ENCODE data around the gene THRSP. TPM values are rescaled to one million over a fixed set of nuclear protein-coding genes. Genes with fewer than 3 reads are reported as not detected.

THRSP gene
- polyA plus RNA-seq, 1 donor (not counting 4 experiments of a cell fraction or from before 2014, with no cell fraction given) = not detected

DNA sequence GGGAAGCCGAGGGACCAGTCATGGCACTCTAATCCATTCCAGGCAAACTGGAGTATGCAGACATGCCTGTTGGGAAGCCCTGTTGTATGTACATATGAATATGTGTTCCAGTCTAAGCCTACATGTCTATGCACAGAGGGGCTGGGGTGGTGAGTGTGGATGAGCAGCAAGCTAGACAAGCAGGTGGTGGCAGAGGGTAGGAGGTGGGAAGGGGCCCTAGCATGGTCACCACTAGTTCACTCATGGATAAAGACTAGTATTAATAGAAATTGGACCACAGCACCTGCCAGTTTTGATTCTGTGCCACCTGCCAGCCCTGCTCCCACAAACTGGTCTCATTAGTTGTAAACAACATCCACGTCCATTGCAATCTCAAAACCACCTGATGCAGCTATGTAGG, 1.5 kb downstream of the THRSP start:
- Histone ChIP-seq H3K36me3 (ENCODE audit: control insufficient read depth in 2 of 2, extremely low read depth in 1 of 2, insufficient read depth in 2 of 2, low read length in 2 of 2) (peaks cover 6 to 10% of the 10 kb centered on the region in 2 experiments), H3K27ac (ENCODE audit: control insufficient read depth, insufficient read depth, low read length) (no peak overlapping the region), H3K79me2 (ENCODE audit: control insufficient read depth, insufficient read depth, low read length) (peaks cover 1% of the 10 kb centered on the region), H3K9me1 (ENCODE audit: control insufficient read depth, extremely low read depth, insufficient read depth, low read length) (no peaks in the 10 kb centered on the region), H3K4me2 (ENCODE audit: control insufficient read depth, extremely low read depth, insufficient read depth, low read depth, low read length) (no peak overlapping the region), H4K20me1 (ENCODE audit: control insufficient read depth, extremely low read depth, insufficient read depth, low read length) (no peaks in the 10 kb centered on the region), H3K4me3 (ENCODE audit: control insufficient read depth in 2 of 3, extremely low read depth in 1 of 3, insufficient read depth in 2 of 3, low read depth in 1 of 3, low read length in 3 of 3) (no peak overlapping the region), H3K4me1 (ENCODE audit: control insufficient read depth, extremely low read depth, insufficient read depth, low read length) (no peaks in the 10 kb centered on the region), H2AFZ (ENCODE audit: control insufficient read depth, low read length) (no peak overlapping the region), H3K9ac (ENCODE audit: control insufficient read depth, extremely low read depth, insufficient read depth, low read length) (no peak overlapping the region), H3K27me3 (ENCODE audit: control insufficient read depth, extremely low read depth, insufficient read depth, low read length) (no peaks in the 10 kb centered on the region), H3K9me3 (ENCODE audit: control insufficient read depth, low read depth, low read length) (no peaks in the 10 kb centered on the region)
- DNase-seq (ENCODE audit: low read depth, low spot score) (no peak), FAIRE-seq (no peak)
- no peak for TF ChIP-seq EZH2 (IDR thresholded peaks at IDR 0.05; ENCODE audit: low read length)
- dilution Hi-C loops (cut with MboI; ENCODE audit: extremely low pct_ligation_motif_present, low sequenced_read_pairs) = no loop called here

DNA sequence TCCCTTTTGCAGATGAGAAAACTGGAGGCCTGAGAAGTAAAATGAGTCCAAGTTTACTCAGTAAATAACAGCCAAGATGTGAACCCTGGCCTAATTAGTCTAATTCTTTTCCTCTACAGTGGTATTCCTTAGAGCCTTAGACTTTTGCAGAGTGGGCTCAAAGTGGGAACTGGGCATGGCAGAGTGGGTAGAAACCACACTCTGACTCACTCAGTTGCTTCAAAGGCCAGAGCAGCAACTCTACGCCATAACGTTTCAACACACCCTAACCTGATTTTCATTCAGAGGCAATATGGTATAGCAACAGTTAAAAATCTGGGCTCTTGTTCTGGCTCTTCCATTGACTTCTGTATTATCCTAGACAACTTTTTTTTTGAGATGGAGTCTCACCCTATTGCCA, 2.8 kb downstream of the THRSP start:
- peaks cover 9 to 10% of the 10 kb centered on the region in 2 experiments for H3K36me3 ChIP-seq (ENCODE audit: control insufficient read depth in 2 of 2, extremely low read depth in 1 of 2, insufficient read depth in 2 of 2, low read length in 2 of 2)
- FAIRE-seq = no peak

More for the DNA sequence above, 2.8 kb downstream of the THRSP start:
- no peaks in the 10 kb centered on the region for H3K4me1 ChIP-seq (ENCODE audit: control insufficient read depth, extremely low read depth, insufficient read depth, low read length)
- H3K9ac ChIP-seq (ENCODE audit: control insufficient read depth, extremely low read depth, insufficient read depth, low read length) = no peak overlapping the region
- no peak overlapping the region for H3K4me3 ChIP-seq (ENCODE audit: control insufficient read depth in 2 of 3, extremely low read depth in 1 of 3, insufficient read depth in 2 of 3, low read depth in 1 of 3, low read length in 3 of 3)
- H3K79me2 ChIP-seq (ENCODE audit: control insufficient read depth, insufficient read depth, low read length) = peaks cover 1% of the 10 kb centered on the region
- H2AFZ ChIP-seq (ENCODE audit: control insufficient read depth, low read length) = no peak overlapping the region
- H3K27me3 ChIP-seq (ENCODE audit: control insufficient read depth, extremely low read depth, insufficient read depth, low read length) = no peaks in the 10 kb centered on the region
- H3K27ac ChIP-seq (ENCODE audit: control insufficient read depth, insufficient read depth, low read length) = no peak overlapping the region
- H3K9me3 ChIP-seq (ENCODE audit: control insufficient read depth, low read depth, low read length) = no peaks in the 10 kb centered on the region
- H3K9me1 ChIP-seq (ENCODE audit: control insufficient read depth, extremely low read depth, insufficient read depth, low read length) = no peaks in the 10 kb centered on the region
- TF ChIP-seq, protein P1, sequence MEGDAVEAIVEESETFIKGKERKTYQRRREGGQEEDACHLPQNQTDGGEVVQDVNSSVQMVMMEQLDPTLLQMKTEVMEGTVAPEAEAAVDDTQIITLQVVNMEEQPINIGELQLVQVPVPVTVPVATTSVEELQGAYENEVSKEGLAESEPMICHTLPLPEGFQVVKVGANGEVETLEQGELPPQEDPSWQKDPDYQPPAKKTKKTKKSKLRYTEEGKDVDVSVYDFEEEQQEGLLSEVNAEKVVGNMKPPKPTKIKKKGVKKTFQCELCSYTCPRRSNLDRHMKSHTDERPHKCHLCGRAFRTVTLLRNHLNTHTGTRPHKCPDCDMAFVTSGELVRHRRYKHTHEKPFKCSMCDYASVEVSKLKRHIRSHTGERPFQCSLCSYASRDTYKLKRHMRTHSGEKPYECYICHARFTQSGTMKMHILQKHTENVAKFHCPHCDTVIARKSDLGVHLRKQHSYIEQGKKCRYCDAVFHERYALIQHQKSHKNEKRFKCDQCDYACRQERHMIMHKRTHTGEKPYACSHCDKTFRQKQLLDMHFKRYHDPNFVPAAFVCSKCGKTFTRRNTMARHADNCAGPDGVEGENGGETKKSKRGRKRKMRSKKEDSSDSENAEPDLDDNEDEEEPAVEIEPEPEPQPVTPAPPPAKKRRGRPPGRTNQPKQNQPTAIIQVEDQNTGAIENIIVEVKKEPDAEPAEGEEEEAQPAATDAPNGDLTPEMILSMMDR (optimal IDR thresholded peaks at IDR 0.05 in 1 of 3, IDR thresholded peaks at IDR 0.05 in 1 of 3, conservative IDR thresholded peaks at IDR 0.05 in 1 of 3; ENCODE audit: extremely low read depth in 1 of 3, insufficient read depth in 2 of 3, low read length in 3 of 3) = no peak
- TF ChIP-seq EZH2 (IDR thresholded peaks at IDR 0.05; ENCODE audit: low read length) = no peak
- no peak for DNase-seq (ENCODE audit: low read depth, low spot score)
- dilution Hi-C loops (cut with MboI; ENCODE audit: extremely low pct_ligation_motif_present, low sequenced_read_pairs) = no loop called here
- no peaks in the 10 kb centered on the region for H4K20me1 ChIP-seq (ENCODE audit: control insufficient read depth, extremely low read depth, insufficient read depth, low read length)
- H3K4me2 ChIP-seq (ENCODE audit: control insufficient read depth, extremely low read depth, insufficient read depth, low read depth, low read length) = no peak overlapping the region
